ENCODE data around the gene C21orf58.
"Not testable (repeated sequence)": the region's sequence is repeated elsewhere in the genome, so short reads cannot be mapped to it uniquely, and the experiment has no call there.

The C21orf58 gene

DNA sequence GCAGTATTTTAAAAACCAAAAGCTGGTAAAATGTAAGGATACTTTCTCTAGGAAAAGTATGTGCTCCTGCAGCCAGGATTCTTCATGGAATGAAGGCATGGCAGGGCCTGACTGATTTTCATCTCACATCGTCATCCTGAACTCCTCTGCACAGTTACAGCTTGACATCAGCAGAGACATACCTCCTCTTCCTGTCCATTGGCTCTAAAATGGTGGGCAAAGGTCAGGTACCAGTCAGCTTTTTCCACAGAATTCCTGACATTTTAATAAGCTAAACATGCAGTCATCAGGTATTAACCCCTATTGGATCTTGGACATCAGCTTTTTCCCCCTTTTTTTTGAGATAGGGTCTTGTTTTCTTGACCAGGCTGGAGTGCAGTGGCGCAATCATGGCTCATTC lies 6.1 kb upstream of the C21orf58 start:
- in situ Hi-C loops (cut with HindIII; ENCODE audit: low pct_ligation_motif_present, low pct_unique_long_range_greater_than_20kb, low sequenced_read_pairs), result no loop called here
- DNase-seq, result no peak

DNA sequence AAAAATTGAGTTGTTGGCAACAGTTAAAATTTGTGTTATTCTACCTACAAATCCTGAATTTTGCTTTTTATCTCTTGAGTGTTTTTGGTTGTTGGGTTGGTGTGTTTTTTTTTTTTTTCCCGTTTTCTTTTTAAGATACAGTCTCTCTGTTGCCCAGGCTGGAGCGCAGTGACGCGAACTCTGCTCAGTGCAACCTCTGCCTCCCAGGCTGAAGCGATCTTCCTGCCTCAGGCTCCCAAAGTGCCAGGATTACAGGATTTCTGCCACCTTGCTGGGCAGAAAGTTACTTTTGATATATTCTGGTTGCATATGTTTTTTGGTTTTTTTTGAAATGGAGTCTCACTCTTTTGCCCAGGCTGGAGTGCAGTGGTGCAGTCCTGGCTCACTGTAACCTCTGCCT lies 4.5 kb upstream of the C21orf58 start:
- in situ Hi-C loops (cut with HindIII; ENCODE audit: low pct_ligation_motif_present, low pct_unique_long_range_greater_than_20kb, low sequenced_read_pairs), result no loop called here

DNA sequence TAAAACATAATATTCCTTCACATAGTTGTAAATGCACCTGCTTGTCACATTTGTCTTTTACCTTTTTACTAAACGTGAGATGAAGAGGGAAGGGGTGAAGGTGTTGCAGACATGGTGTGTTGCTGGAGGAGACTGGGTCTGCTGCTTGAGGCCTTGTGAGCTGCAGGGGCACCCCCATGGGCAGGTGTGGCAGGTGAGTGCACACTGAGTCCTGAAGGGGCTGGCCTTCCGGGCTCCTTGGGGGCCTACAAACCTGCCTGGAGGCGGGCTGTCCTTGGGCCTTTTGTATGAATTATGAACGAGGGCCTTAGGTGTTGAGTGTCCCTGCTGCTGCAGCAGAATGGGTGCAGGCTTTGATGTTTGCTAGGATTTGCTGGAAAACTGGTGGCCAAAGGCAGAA lies 4.0 kb upstream of the C21orf58 start:
- in situ Hi-C loops (cut with HindIII; ENCODE audit: low pct_ligation_motif_present, low pct_unique_long_range_greater_than_20kb, low sequenced_read_pairs), result no loop called here
- no peak for DNase-seq

More for the DNA sequence above, 4.5 kb upstream of the C21orf58 start:
- no peak for DNase-seq

DNA sequence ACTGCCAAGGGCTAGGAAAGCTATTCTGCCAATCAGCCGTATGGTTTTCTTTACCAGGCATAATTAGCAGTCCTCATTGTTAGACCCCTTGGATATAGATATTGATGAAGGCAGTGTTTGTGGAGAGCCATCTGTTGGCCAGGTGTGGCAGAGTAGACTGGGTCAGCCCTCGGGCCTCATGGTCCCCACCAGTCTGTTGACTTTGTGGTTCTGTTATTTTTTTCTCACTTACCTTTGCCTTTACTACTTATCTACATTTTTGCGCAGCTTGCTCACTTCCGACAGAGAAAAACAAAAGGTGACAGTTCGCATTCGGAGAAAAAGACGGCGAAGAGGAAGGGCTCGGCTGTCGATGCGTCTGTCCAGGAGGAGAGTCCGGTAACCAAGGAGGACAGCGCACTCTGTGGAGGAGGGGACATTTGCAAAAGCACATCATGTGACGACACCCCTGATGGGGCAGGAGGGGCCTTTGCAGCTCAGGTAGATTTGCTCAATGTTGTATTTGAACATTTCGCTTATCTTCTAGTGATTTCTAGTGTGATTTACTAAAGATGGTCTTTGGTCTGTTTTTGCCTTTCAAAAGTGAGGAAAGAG lies 2.5 kb upstream of the C21orf58 start:
- in situ Hi-C loops (cut with HindIII; ENCODE audit: low pct_ligation_motif_present, low pct_unique_long_range_greater_than_20kb, low sequenced_read_pairs), result no loop called here
- DNase-seq, result no peak

DNA sequence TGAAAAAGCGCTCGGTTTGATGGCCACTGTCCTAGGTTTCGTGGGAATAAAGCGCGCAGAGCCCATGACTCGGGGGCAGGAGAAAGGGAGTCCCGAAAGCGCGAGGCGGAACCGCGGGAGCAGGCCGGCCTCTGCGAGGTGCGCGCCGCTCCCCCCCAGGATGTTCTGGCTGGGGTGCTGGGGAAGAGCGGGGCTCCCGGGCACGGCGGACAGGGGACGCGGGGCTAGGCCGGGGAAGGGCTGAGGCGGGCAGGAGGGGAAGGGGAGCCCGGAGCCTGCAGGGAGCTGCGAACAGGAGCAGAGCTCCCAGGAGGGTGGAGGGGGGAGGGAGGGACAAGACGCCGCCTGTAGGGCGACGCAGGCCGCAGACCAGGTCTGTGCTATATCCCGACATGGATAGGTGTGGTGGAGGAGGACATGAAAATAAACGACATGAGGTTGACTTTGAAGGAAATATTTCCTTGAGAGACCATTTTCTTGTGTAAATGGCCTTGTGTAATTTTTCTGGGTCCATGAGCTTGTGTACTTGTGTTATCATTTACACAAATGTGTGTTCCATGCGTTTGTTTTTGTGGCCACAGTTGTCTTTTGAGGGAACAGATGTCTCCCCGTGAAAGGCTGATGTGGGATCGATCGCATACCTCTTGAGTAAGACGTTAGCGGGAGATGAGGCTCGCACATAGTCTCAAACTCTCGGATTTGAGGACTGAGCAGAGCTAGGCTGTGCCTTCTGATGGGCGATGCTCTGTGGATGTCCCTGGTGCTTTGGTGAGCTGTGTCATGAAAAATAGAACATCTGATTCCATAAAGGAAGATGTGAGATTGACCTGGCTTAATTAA lies 1.6 kb upstream of the C21orf58 start:
- peak; percentile 50 for DNase-seq
- in situ Hi-C loops (cut with HindIII; ENCODE audit: low pct_ligation_motif_present, low pct_unique_long_range_greater_than_20kb, low sequenced_read_pairs), result no loop called here

DNA sequence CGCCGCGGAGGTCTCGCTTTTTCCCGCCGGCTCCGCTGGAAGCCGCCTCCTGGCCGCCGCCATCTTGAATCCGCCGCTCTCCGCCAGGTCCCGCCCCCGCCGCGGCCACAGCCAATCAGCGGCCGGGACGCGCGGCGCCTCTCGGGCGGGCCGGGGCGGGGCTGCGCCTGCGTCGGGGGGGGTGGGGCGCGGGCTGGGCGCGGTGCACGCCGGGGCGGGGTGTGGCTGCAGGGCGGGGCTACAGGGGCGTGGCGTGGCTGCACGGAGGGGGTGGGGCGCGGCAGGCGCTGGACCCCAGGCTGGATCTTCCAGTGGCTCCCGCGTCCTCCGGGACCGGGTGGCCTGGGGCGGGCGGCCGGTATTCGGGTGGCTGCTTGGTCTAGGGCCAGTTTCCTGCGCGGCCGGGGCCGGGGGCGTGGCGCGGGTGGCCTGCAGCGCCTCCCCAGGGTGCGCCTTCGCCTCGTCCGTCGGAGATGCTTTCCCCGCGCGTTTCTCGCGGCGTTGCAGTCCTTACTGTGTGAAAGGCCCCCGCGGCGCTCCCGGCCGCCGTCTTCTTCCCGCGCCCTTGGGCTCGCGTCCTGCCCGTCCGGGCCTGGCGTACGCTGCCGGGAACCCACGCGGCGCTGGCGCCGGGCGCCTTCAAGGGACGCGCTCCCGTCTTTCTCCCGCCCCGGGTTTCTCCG lies 861 bp upstream of the C21orf58 start:
- peak; percentile 74 for DNase-seq
- in situ Hi-C loops (cut with HindIII; ENCODE audit: low pct_ligation_motif_present, low pct_unique_long_range_greater_than_20kb, low sequenced_read_pairs), result no loop called here

DNA sequence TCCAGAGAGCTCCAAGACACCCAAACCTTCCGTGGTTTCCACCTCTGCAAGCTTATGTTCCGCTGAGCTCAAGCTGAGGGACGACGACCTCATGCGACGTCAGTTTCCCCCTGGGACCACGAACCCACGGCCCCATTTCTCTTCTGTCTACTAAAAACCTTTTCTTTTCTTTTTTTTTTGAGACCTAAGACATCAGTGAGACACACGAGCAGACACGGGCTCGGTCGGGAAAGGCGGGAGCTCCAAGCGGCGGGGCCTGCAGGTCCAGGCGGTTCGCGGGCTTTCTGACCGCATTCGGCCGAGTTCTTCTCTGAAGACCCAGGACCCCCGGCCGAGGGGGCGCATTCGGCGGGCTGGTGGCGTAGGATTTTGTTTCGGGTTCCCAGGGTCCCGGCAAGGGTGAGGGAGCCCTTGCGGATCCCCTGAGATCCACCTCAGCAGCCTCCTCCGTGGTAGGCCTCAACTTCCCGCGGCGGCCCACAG lies 402 bp downstream of the C21orf58 start:
- in situ Hi-C loops (cut with HindIII; ENCODE audit: low pct_ligation_motif_present, low pct_unique_long_range_greater_than_20kb, low sequenced_read_pairs), result no loop called here
- peak; percentile 16 for DNase-seq

DNA sequence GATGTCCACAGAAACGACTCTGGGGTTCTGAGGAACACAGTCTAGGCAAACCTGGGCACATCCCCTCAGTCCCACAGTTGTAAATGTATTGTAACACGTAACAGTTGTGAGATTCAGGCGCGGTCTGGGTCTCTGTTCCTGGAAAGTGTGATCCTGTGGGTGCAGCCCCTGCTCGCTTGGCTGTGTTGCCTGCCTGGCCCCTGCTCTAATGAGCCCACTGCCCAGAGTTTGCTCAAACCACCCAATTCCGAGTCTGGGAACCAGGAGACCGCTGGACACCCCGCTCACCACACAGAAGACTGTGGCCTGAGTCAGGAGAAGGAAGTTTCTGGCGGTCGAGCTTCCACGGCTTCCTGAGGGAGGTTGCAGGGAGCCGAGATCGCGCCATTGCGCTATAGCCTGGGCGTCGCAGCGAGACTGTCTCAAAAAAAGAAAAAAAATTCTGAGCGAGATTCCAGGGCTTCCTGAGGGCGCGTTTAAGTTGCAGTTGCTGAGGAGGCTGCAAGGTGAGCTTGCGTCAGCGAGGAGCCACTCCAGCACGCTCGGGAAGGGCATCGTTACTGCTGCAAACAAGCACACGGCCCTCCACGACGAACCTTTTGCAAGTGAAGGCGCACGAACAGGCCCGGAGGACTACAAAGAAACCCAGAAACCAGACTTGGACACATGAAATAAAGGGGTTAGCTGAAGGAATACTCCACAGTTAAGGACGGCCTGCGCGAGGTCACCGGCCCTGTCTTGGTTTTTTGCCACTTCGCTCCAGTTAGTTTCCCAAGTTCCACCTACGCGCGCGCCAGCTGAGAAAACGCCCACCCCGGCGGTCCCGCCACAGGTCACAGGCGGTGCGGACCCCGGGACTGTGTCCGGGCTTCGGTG lies 1.1 kb downstream of the C21orf58 start:
- no peak for DNase-seq
- in situ Hi-C loops (cut with HindIII; ENCODE audit: low pct_ligation_motif_present, low pct_unique_long_range_greater_than_20kb, low sequenced_read_pairs), result no loop called here

DNA sequence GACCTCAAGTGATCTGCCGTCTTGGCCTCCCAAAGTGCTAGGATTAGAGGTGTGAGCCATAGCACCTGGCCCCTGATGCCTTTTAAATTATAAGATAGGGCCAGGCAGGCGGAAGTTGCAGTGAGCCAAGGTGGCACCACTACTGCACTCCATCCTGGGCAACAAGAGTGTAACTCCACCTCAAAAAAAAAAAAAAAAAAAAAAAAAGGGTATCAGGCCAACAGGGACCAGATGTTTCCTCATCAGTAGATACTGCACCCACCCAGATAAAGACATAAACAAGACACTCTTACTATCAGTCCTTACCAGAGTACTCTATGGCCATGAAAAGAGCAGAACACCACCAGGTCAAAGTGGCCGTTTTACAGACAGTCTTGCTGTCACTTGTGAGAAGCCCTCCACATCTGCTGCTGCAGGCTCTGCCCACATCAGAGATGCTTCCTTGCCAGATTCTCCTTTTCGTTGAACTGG lies 3.3 kb downstream of the C21orf58 start:
- in situ Hi-C loops (cut with HindIII; ENCODE audit: low pct_ligation_motif_present, low pct_unique_long_range_greater_than_20kb, low sequenced_read_pairs), result no loop called here
- no peak for DNase-seq

DNA sequence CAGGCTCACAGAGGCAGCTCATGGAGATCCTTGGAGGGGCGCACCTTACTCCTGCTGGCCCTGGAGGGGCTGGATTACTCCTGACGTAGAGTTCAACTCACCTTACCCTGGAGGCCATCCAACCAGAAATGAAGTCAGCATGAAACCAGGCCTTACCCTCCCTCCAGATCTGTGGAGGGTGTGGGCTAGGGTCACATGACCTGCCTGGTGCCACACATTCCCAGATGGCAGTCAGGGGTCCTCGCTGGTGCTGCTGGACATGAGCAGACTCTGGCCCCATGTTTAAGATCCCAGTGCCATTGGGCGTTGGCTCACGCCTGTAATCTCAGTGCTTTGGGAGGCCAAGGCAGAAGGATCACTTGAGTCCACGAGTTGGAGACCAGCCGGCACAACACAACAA lies 4.5 kb downstream of the C21orf58 start:
- in situ Hi-C loops (cut with HindIII; ENCODE audit: low pct_ligation_motif_present, low pct_unique_long_range_greater_than_20kb, low sequenced_read_pairs), result no loop called here
- no peak for DNase-seq

DNA sequence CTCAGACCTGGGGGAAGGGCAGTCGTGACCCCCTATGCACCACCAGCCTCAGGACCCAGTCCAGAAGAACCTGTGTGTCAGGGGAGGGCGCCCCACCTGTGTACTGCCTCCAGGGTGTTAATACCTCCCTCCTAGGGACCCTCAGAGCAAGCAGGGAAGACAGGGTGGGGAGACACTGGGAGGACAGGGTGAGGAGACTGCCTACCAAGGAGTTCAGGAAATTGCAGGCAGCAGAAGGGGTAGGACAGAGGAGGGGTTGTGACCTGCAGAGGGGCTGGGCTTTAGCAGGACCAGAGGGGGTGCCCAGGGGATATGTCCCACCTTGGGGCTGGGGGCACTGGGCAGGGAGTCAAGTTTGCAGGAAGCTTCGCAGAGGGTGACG lies 5.2 kb downstream of the C21orf58 start:
- in situ Hi-C loops (cut with HindIII; ENCODE audit: low pct_ligation_motif_present, low pct_unique_long_range_greater_than_20kb, low sequenced_read_pairs), result no loop called here
- DNase-seq, result no peak

DNA sequence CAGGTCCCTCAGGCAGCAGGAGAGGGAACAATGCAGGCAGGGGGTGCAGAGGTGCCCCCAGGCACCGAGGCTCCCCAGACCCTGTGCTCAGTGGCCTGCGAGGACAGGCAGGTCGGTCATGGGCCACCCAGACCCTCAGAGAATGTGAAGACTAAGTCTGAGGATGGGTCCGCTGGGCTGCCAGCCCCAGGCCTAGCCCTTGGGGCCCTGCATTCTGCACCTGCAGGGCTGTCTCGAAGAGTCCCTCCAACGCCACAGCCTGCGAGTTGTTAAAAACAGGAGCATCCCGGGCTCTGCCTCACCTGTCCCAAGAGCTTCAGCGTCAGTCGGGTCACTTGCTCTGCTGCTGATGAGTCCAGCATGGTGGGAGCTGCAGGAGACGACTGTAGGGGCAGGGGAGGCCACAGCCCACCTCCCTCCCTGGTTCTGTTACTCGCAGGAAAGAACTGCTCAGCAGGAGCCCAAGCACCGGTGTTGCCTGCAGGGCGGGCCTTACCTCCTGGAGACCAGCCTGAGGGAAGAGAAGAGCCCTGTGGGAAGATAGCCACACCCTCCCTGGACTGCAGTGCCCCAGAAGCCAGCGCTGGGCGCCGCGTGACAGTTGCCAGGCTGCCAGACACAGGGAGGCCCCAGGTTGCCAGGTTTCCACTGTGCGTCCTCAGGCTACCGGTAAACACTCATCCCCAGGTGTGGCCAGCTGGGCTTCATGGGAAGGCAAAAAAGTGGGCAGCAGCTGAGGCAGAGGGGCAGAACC lies 5.8 kb downstream of the C21orf58 start:
- in situ Hi-C loops (cut with HindIII; ENCODE audit: low pct_ligation_motif_present, low pct_unique_long_range_greater_than_20kb, low sequenced_read_pairs), result no loop called here
- no peak for DNase-seq

DNA sequence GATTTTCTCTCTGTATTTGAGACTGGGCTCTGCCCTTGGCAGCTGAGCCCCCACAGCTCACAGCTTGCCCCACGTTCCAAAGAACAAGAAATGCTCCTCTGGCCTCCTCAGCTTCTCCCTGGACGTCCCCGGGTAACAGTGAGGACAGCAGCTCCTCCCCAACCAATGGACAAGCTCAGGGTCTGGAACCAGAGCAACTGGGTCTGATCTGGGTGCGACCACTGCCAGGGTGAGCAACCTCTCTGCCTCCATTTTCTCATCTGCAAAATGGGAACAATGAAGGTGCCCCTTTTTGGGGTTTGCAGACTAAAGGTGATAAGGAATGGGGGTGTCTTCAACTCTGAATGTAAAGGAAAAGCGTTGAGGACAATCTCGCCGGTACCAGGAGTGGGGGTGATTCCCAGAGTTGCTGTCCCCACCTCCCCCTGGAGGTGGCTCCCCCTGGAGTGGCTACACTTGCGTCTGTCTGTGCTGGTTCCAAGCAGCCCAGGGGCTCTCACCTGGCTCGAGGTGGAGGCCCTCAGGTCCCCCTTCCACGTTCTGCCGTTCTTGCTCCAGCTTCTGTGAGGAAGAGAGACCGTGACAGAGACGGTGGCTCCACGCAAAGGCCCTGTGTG lies 6.9 kb downstream of the C21orf58 start:
- in situ Hi-C loops (cut with HindIII; ENCODE audit: low pct_ligation_motif_present, low pct_unique_long_range_greater_than_20kb, low sequenced_read_pairs), result no loop called here
- no peak for DNase-seq

DNA sequence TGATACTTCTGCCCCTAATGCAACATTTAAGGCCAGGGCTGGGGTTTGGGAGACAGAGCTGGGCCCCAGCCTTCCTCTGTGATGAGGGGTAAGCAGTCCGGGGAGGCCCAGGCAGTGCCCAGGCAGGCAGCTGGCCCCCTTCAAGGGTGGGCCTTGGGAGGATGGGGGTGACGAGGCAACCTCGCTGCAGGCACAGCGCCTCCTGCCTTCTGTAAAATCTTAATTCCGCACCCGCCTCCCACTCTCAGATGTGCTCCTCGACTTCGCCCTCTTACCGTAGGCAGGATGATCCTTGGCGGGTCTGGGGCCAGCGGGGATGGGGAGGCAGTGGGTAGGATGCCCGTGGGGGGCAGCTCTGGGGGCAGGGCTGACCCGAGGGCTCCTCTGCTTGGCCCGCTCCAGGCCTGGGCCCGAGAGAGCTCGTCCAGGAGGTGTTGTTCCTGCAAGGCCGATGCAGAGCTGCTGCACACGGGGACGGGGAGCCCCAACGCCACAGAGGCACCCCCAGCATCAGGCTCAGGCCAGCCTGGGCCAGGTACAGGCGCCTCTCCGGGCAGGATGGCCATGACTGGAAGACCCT lies 9.1 kb downstream of the C21orf58 start:
- no peak for DNase-seq
- in situ Hi-C loops (cut with HindIII; ENCODE audit: low pct_ligation_motif_present, low pct_unique_long_range_greater_than_20kb, low sequenced_read_pairs), result no loop called here

DNA sequence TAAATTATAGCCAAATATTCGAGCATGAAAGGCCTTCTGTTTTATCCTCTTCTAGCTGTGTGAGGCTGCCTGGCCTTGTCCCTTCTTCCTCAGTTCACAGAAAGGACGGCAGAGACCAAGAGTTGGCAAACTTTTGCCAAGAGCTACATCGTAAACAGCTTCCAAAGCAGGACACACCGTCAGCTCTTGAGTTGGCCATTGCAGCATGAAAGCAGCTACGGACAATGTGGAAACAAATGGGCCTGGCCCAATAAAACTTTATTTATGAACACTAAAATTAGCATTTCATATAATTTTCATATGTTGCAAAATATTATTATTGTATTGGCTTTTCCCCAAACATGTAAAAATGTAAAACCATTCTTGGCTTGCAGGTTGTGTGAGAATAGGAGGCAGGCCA lies 10.7 kb downstream of the C21orf58 start:
- in situ Hi-C loops (cut with HindIII; ENCODE audit: low pct_ligation_motif_present, low pct_unique_long_range_greater_than_20kb, low sequenced_read_pairs), result no loop called here
- DNase-seq, result no peak

DNA sequence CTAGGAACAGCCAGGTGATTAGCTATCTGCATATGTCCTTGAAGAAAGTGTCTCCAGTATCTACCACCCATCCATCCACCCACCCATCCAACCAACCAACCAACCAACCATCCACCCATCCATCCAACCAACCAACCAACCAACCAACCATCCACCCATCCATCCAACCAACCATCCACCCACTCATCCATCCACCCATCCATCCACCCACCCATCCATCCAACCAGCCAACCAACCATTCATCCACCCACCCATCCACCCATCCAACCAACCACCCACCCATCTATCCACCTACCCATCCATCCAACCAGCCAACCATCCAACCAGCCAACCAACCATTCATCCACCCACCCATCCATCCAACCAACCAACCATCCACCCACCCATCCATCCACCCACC lies 12.1 kb downstream of the C21orf58 start:
- in situ Hi-C loops (cut with HindIII; ENCODE audit: low pct_ligation_motif_present, low pct_unique_long_range_greater_than_20kb, low sequenced_read_pairs), result no loop called here
- DNase-seq, result no peak

DNA sequence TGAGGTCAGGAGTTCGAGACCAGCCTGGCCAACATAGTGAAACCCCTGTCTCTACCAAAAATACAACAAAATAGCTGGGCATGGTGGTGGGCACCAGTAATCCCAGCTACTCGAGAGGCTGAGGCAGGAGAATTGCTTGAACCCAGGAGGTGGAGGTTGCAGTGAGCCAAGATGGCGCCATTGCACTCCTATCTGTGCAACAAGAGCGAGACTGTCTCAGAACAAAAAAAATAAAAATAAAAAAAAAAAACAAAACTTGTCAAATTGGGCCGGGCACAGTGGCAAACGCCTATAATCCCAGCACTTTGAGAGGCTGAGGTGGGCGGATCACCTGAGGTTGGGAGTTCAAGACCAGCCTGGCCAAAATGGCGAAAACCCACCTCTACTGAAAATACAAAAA lies 13.4 kb downstream of the C21orf58 start:
- DNase-seq; in situ Hi-C loops (cut with HindIII; ENCODE audit: low pct_ligation_motif_present, low pct_unique_long_range_greater_than_20kb, low sequenced_read_pairs): not testable (repeated sequence)

All from ACHN (cell line).